GM23338 (cell line): ENCODE data around the gene CSNK1G1.

Experiments
- EZH2 ChIP-seq: fragments of 200-600 bp; sonication (generic); IDR thresholded peaks from one replicate; pipeline ENCODE4 v1.8.0; 2017; ENCODE audit warnings: antibody characterized with exemption, mild to moderate bottlenecking, low read depth; ENCODE audit not compliant: unreplicated experiment
- EZH2phosphoT487 ChIP-seq: fragments of 200-600 bp; sonication (generic); IDR thresholded peaks from one replicate; pipeline ENCODE4 v1.8.1; 2018; ENCODE audit warnings: antibody characterized with exemption; ENCODE audit not compliant: unreplicated experiment
- JUNB ChIP-seq: IDR thresholded peaks from one replicate; pipeline ENCODE4 v1.6.1; 2016; ENCODE audit warnings: antibody characterized with exemption; ENCODE audit not compliant: unreplicated experiment
- POLR2AphosphoS5 ChIP-seq: IDR thresholded peaks from 2 replicates; pipeline ENCODE4 v1.6.1; 2016; ENCODE audit warnings: antibody characterized with exemption, low read depth
- TF ChIP-seq, protein P1 (sequence below), 2 experiments: fragments of 200-600 bp in 1 of 2; sonication (generic) in 1 of 2; conservative IDR thresholded peaks; 2 replicates each; pipeline versions ENCODE4 v1.5.1 to v1.6.1; 2016 to 2017; ENCODE audit warnings: antibody characterized with exemption in 2 of 2, low read depth in 2 of 2, mild to moderate bottlenecking in 2 of 2, moderate library complexity in 1 of 2
- TF ChIP-seq, protein P2 (sequence below): IDR thresholded peaks from one replicate; pipeline ENCODE4 v1.6.1; 2018; ENCODE audit warnings: antibody characterized with exemption; ENCODE audit not compliant: unreplicated experiment

DNA sequence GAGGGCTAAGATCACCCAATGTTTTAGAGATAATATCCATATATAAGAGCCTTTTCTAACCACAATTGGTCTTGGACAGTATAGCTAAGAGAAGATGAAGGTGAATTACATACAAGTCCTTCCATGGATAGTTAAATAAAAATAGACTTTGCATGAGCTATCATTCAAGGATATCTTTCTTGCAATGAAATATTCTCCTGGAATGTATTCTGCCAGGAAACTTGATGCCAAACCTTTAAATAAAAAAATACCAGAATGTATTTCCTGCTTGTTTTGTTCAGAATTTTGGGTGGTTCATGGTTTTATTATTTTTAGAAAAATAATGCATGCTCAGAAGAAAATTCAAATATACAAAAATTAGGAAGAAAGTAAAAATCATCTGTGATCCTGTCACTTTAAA is 104.3 kb downstream of the CSNK1G1 start:
- TF ChIP-seq EZH2 (no peak), POLR2AphosphoS5 (no peak), JUNB (no peak), EZH2phosphoT487 (no peak)
- TF ChIP-seq, protein P1, sequence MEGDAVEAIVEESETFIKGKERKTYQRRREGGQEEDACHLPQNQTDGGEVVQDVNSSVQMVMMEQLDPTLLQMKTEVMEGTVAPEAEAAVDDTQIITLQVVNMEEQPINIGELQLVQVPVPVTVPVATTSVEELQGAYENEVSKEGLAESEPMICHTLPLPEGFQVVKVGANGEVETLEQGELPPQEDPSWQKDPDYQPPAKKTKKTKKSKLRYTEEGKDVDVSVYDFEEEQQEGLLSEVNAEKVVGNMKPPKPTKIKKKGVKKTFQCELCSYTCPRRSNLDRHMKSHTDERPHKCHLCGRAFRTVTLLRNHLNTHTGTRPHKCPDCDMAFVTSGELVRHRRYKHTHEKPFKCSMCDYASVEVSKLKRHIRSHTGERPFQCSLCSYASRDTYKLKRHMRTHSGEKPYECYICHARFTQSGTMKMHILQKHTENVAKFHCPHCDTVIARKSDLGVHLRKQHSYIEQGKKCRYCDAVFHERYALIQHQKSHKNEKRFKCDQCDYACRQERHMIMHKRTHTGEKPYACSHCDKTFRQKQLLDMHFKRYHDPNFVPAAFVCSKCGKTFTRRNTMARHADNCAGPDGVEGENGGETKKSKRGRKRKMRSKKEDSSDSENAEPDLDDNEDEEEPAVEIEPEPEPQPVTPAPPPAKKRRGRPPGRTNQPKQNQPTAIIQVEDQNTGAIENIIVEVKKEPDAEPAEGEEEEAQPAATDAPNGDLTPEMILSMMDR (conservative IDR thresholded peaks at IDR 0.05; ENCODE audit: low read depth in 2 of 2), result no peak
- TF ChIP-seq, protein P2, sequence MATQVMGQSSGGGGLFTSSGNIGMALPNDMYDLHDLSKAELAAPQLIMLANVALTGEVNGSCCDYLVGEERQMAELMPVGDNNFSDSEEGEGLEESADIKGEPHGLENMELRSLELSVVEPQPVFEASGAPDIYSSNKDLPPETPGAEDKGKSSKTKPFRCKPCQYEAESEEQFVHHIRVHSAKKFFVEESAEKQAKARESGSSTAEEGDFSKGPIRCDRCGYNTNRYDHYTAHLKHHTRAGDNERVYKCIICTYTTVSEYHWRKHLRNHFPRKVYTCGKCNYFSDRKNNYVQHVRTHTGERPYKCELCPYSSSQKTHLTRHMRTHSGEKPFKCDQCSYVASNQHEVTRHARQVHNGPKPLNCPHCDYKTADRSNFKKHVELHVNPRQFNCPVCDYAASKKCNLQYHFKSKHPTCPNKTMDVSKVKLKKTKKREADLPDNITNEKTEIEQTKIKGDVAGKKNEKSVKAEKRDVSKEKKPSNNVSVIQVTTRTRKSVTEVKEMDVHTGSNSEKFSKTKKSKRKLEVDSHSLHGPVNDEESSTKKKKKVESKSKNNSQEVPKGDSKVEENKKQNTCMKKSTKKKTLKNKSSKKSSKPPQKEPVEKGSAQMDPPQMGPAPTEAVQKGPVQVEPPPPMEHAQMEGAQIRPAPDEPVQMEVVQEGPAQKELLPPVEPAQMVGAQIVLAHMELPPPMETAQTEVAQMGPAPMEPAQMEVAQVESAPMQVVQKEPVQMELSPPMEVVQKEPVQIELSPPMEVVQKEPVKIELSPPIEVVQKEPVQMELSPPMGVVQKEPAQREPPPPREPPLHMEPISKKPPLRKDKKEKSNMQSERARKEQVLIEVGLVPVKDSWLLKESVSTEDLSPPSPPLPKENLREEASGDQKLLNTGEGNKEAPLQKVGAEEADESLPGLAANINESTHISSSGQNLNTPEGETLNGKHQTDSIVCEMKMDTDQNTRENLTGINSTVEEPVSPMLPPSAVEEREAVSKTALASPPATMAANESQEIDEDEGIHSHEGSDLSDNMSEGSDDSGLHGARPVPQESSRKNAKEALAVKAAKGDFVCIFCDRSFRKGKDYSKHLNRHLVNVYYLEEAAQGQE, result no peak
